IMR-90 (cell line): ENCODE data around the gene IL19. TPM values are rescaled to one million over a fixed set of nuclear protein-coding genes. Genes with fewer than 3 reads are reported as not detected.

ENCODE experiments used
- ATAC-seq: fragments of 200-7000 bp; cut with Tn5 transposase; 2 replicates; pipeline ENCODE4 v1.9.1; 2020; ENCODE audit warnings: low read depth, mild to moderate bottlenecking, moderate library complexity
- BruUV-seq: library from RNA; stranded (reverse); fragments of 400-500 nt; replicated peaks from 2 replicates; lab custom pipeline; 2021; lab: Mats Ljungman, UMichigan
- CTCF ChIA-PET: fragments of 300-600 bp; formaldehyde crosslinking; extraction: SDS; loops from one replicate; lab custom pipeline; 2021; ENCODE audit warnings: antibody characterized with exemption; lab: Yijun Ruan, JAX
- POLR2A ChIA-PET: fragments of 300-600 bp; sonication (Branson Sonifier 250); formaldehyde crosslinking; loops from one replicate; lab custom pipeline; 2022; ENCODE audit warnings: antibody characterized with exemption; ENCODE audit not compliant: unreplicated experiment; lab: Charles Lee
- DNase-seq: peaks from one replicate; pipeline ENCODE4 v3.0.0; 2013
- H2AFZ ChIP-seq: replicated peaks from 2 replicates; pipeline ENCODE3; 2013; ENCODE audit warnings: low read length, mild to moderate bottlenecking; ENCODE audit not compliant: poor library complexity
- H2AK5ac ChIP-seq: 2 replicates; pipeline ENCODE4 v1.6.1; 2013; ENCODE audit warnings: low read depth, low read length, inconsistent platforms
- H2AK9ac ChIP-seq: replicated peaks from 2 replicates; pipeline ENCODE3; 2013; ENCODE audit warnings: mild to moderate bottlenecking, low read depth, low read length, moderate library complexity; ENCODE audit not compliant: poor library complexity
- H2BK120ac ChIP-seq: 2 replicates; pipeline ENCODE4 v1.6.1; 2013; ENCODE audit warnings: low read depth, low read length, inconsistent platforms
- H2BK15ac ChIP-seq: 3 replicates; pipeline ENCODE4 v1.6.1; 2013; ENCODE audit warnings: low read depth, low read length, inconsistent platforms
- H2BK20ac ChIP-seq: 2 replicates; pipeline ENCODE4 v1.6.1; 2013; ENCODE audit warnings: low read depth, mild to moderate bottlenecking, inconsistent platforms, low read length, moderate library complexity
- H2BK5ac ChIP-seq: 2 replicates; pipeline ENCODE4 v1.6.1; 2013; ENCODE audit warnings: mild to moderate bottlenecking, low read depth, low read length, inconsistent platforms; ENCODE audit not compliant: poor library complexity, severe bottlenecking
- H3K14ac ChIP-seq: replicated peaks from 2 replicates; pipeline ENCODE4 v1.6.1; 2013; ENCODE audit warnings: low read depth, low read length, inconsistent platforms
- H3K18ac ChIP-seq: 2 replicates; pipeline ENCODE4 v1.6.1; 2013; ENCODE audit warnings: low read depth, low read length, control low read depth
- H3K23ac ChIP-seq: 2 replicates; pipeline ENCODE4 v1.6.1; 2013; ENCODE audit warnings: low read depth, low read length, inconsistent platforms
- H3K27ac ChIP-seq: 2 replicates; pipeline ENCODE4 v1.5.1; 2013; ENCODE audit warnings: mild to moderate bottlenecking, control low read depth, low read length; ENCODE audit not compliant: insufficient read depth
- H3K27me3 ChIP-seq: 2 replicates; pipeline ENCODE4 v1.6.1; 2013; ENCODE audit warnings: low read length; ENCODE audit not compliant: control insufficient read depth, insufficient read depth
- H3K36me3 ChIP-seq: 2 replicates; pipeline ENCODE4 v1.6.1; 2013; ENCODE audit warnings: low read length, mixed read lengths; ENCODE audit not compliant: control insufficient read depth, insufficient read depth
- H3K4ac ChIP-seq: 2 replicates; pipeline ENCODE4 v1.6.1; 2013; ENCODE audit warnings: low read depth, low read length, inconsistent platforms
- H3K4me1 ChIP-seq: 2 replicates; pipeline ENCODE4 v1.6.1; 2013; ENCODE audit warnings: low read length, mixed read lengths; ENCODE audit not compliant: control insufficient read depth, insufficient read depth
- H3K4me2 ChIP-seq: 2 replicates; pipeline ENCODE4 v1.6.1; 2013; ENCODE audit warnings: low read depth, mild to moderate bottlenecking, control low read depth, low read length, moderate library complexity
- H3K4me3 ChIP-seq: 2 replicates; pipeline ENCODE4 v1.5.1; 2013; ENCODE audit warnings: low read depth, mild to moderate bottlenecking, control low read depth, low read length, moderate library complexity; ENCODE audit not compliant: insufficient read depth
- H3K56ac ChIP-seq: 2 replicates; pipeline ENCODE4 v1.6.1; 2013; ENCODE audit warnings: low read length, inconsistent platforms; ENCODE audit not compliant: insufficient read depth; ENCODE audit errors: extremely low read depth
- H3K79me1 ChIP-seq, 2 experiments: 2 replicates each; pipeline ENCODE4 v1.6.1; 2013; ENCODE audit warnings: low read length in 2 of 2, inconsistent platforms in 1 of 2, low read depth in 1 of 2
- H3K9ac ChIP-seq: 2 replicates; pipeline ENCODE4 v1.6.1; 2013; ENCODE audit warnings: low read depth, low read length, control low read depth
- H3K9me1 ChIP-seq: 2 replicates; pipeline ENCODE4 v1.6.1; 2013; ENCODE audit warnings: low read length, inconsistent platforms; ENCODE audit not compliant: insufficient read depth
- H3K9me3 ChIP-seq: 2 replicates; pipeline ENCODE4 v1.6.1; 2013; ENCODE audit warnings: low read length; ENCODE audit not compliant: control insufficient read depth, insufficient read depth
- H4K20me1 ChIP-seq: 2 replicates; pipeline ENCODE4 v1.6.1; 2013; ENCODE audit warnings: low read length, inconsistent platforms; ENCODE audit not compliant: insufficient read depth
- H4K5ac ChIP-seq: 2 replicates; pipeline ENCODE4 v1.6.1; 2013; ENCODE audit warnings: mild to moderate bottlenecking, low read depth, low read length, control low read depth
- H4K8ac ChIP-seq, 2 experiments: 2 replicates each; pipeline ENCODE4 v1.6.1; 2013; ENCODE audit warnings: low read depth in 2 of 2, low read length in 2 of 2, control low read depth in 1 of 2, inconsistent platforms in 1 of 2
- H4K91ac ChIP-seq: 2 replicates; pipeline ENCODE4 v1.6.1; 2013; ENCODE audit warnings: low read depth, low read length, inconsistent platforms; ENCODE audit not compliant: insufficient read depth
- BHLHE40 ChIP-seq: fragments of 150-350 bp; IDR thresholded peaks from 2 replicates; pipeline ENCODE4 v1.6.1; 2016; ENCODE audit warnings: mild to moderate bottlenecking, low read depth, low read length
- CEBPB ChIP-seq: IDR thresholded peaks from 2 replicates; pipeline ENCODE4 v1.6.1; 2012; ENCODE audit warnings: low read depth, low read length, improper control_type of control experiment
- FOS ChIP-seq: fragments of 150-350 bp; IDR thresholded peaks from 2 replicates; pipeline ENCODE4 v1.6.1; 2016; ENCODE audit warnings: low read depth, low read length
- MAFK ChIP-seq: IDR thresholded peaks from 2 replicates; pipeline ENCODE4 v1.6.1; 2012; ENCODE audit warnings: low read depth, low read length, improper control_type of control experiment
- NFE2L2 ChIP-seq: fragments of 150-350 bp; IDR thresholded peaks from 2 replicates; pipeline ENCODE4 v1.6.1; 2016; ENCODE audit warnings: low read depth, mild to moderate bottlenecking, low read length
- RAD21 ChIP-seq: IDR thresholded peaks from 2 replicates; pipeline ENCODE4 v1.6.1; 2012; ENCODE audit warnings: low read length, improper control_type of control experiment
- RFX5 ChIP-seq: IDR thresholded peaks from 2 replicates; pipeline ENCODE4 v1.8.0; 2012; ENCODE audit warnings: low read depth, mild to moderate bottlenecking, low read length, moderate library complexity
- WGBS, 2 experiments: methylation state at CpG; one replicate each; pipeline versions ENCODE4 v1.1.5 to v1.1.7; 2013; ENCODE audit warnings: missing lambda C conversion rate in 2 of 2; ENCODE audit not compliant: insufficient read length in 1 of 2; ENCODE audit errors: extremely low coverage in 2 of 2; 5-methylcytosine and 5-hydroxymethylcytosine counted together
- dilution Hi-C: fragments of 300-500 bp; cut with HindIII; formaldehyde crosslinking; loops from one replicate; pipeline ENCODE4 v1.14.3; 2018; ENCODE audit warnings: low sequenced_read_pairs; ENCODE audit not compliant: unreplicated experiment
- in situ Hi-C: fragments of 300-500 bp; cut with MboI; formaldehyde crosslinking; loops from 3 replicates; pipeline ENCODE4 v1.14.3; 2019; ENCODE audit warnings: low sequenced_read_pairs, inconsistent platforms, mixed read lengths
- intact Hi-C: fragments of 100-400 bp; cut with micrococcal nuclease; formaldehyde crosslinking; loops from 2 replicates; pipeline ENCODE4 v1.10.0; 2022
- polyA plus RNA-seq, 3 experiments: library from polyadenylated mRNA; depleted of rRNA; stranded (reverse); fragments of >200 nt; gene quantifications; 2 replicates each; pipeline ENCODE4 v1.2.3, GENCODE V29; 2012; ENCODE audit warnings: low replicate concordance in 1 of 3
- total RNA-seq: library from RNA; depleted of rRNA; stranded (reverse); fragments of >200 nt; gene quantifications from 2 replicates; pipeline ENCODE4 v1.2.3, GENCODE V29; 2012
- TF ChIP-seq, protein P1 (sequence below): fragments of 150-350 bp; IDR thresholded peaks from 2 replicates; pipeline ENCODE4 v1.6.1; 2016; ENCODE audit warnings: low read depth, mild to moderate bottlenecking, low read length, moderate library complexity, borderline replicate concordance

Gene IL19
- total and polyA plus RNA-seq, 2 of the 4 experiments (the other 2 are of a cell fraction) = not detected

DNA sequence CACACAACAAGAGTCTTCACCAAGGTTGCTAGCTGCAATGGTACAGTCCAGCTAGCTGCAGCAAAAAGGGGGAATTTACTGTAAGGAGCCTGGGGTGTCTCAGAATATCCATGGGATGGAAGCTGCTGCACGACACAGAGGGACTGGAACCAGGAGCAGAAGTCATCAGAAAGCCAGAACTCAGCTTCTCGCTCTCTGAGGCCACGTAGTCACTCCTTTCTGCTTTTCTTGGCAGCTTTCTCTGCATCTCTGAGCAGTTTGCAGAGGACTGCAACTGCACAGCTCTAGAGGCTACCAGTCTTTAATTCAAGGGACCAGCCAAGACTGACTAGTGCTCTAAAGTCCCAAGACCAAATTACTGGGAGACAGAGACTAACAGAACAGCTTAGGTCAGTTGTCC lies 28.7 kb downstream of the IL19 start:
- Histone ChIP-seq H3K18ac (no peak overlapping the region), H3K27me3 (peaks cover 2% of the 10 kb centered on the region; the same call in 1 of the 2 replicates), H2AFZ (no peak overlapping the region), H3K79me1 (no peaks in the 10 kb centered on the region), H4K91ac (no peak overlapping the region), H3K23ac (peak overlapping the region; percentile 15; the same call in 1 of the 2 replicates), H3K4me1 (no peaks in the 10 kb centered on the region), H3K9me3 (no peaks in the 10 kb centered on the region), H2BK15ac (no peak overlapping the region), H2BK5ac (no peak overlapping the region), H3K27ac (no peak overlapping the region), H3K36me3 (no peaks in the 10 kb centered on the region), H2AK5ac (no peak overlapping the region), H4K20me1 (no peaks in the 10 kb centered on the region), H4K8ac (no peak overlapping the region), H2AK9ac (peak overlapping the region; percentile 49), H2BK20ac (no peak overlapping the region), H4K5ac (no peak overlapping the region), H3K9ac (no peak overlapping the region), H3K4ac (no peak overlapping the region; the same call in 1 of the 2 replicates), H2BK120ac (no peak overlapping the region), H3K56ac (no peak overlapping the region), H3K4me3 (no peak overlapping the region), H3K9me1 (peaks cover 7% of the 10 kb centered on the region; the same call in 1 of the 2 replicates), H3K14ac (no peak overlapping the region), H3K4me2 (no peak overlapping the region)
- no peak for TF ChIP-seq BHLHE40
- TF ChIP-seq MAFK = no peak
- no peak for TF ChIP-seq RAD21
- no peak for TF ChIP-seq NFE2L2
- no peak for TF ChIP-seq RFX5
- no peak for TF ChIP-seq FOS
- TF ChIP-seq CEBPB = no peak
- TF ChIP-seq, protein P1, sequence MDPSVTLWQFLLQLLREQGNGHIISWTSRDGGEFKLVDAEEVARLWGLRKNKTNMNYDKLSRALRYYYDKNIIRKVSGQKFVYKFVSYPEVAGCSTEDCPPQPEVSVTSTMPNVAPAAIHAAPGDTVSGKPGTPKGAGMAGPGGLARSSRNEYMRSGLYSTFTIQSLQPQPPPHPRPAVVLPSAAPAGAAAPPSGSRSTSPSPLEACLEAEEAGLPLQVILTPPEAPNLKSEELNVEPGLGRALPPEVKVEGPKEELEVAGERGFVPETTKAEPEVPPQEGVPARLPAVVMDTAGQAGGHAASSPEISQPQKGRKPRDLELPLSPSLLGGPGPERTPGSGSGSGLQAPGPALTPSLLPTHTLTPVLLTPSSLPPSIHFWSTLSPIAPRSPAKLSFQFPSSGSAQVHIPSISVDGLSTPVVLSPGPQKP = no peak
- CTCF ChIA-PET = interaction anchor here (0.6 to 1.2 kb wide), 2 partner anchors 10 to 81 kb away, joined by 3 to 4 read pairs; no protein-coding TSS in a partner anchor
- no peak for ATAC-seq
- dilution Hi-C loops = no loop called here
- no TSS peak for BruUV-seq
- POLR2A ChIA-PET = no interaction called here
- no peak for DNase-seq
- in situ Hi-C loops = no loop called here
- 78% methylated on average over 3 of the region's 3 CpGs; no CpG with 5 or more reads in 1 of the 2 experiments for WGBS, 2 experiments
- intact Hi-C loops = no loop called here
